ENCODE data around the gene PMAIP1.

GRCh38 chr18:59853380-59853779 is 46.4 kb upstream of the PMAIP1 start:
- TF ChIP-seq, protein P1, sequence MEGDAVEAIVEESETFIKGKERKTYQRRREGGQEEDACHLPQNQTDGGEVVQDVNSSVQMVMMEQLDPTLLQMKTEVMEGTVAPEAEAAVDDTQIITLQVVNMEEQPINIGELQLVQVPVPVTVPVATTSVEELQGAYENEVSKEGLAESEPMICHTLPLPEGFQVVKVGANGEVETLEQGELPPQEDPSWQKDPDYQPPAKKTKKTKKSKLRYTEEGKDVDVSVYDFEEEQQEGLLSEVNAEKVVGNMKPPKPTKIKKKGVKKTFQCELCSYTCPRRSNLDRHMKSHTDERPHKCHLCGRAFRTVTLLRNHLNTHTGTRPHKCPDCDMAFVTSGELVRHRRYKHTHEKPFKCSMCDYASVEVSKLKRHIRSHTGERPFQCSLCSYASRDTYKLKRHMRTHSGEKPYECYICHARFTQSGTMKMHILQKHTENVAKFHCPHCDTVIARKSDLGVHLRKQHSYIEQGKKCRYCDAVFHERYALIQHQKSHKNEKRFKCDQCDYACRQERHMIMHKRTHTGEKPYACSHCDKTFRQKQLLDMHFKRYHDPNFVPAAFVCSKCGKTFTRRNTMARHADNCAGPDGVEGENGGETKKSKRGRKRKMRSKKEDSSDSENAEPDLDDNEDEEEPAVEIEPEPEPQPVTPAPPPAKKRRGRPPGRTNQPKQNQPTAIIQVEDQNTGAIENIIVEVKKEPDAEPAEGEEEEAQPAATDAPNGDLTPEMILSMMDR (IDR thresholded peaks at IDR 0.05), result no peak
- no peak for TF ChIP-seq POLR2A (IDR thresholded peaks at IDR 0.05)
